BLaER1 treated with 17β-estradiol and CSF1 and Interleukin-3, amounts not matched to agents 10 nM and 100 nM (cell line): Measurements from ENCODE around the gene MORC1.

Experiments
- H3K27ac ChIP-seq, 11 experiments: shearing (Covaris generic); formaldehyde crosslinking; 2 replicates each; pipeline ENCODE4 v1.8.1; 2022
- H3K27me3 ChIP-seq, 11 experiments: shearing (Covaris generic); formaldehyde crosslinking; 2 replicates each; pipeline ENCODE4 v1.8.1; 2022
- H3K36me3 ChIP-seq, 11 experiments: shearing (Covaris generic); formaldehyde crosslinking; 2 replicates each; pipeline ENCODE4 v1.8.1; 2022
- H3K4me1 ChIP-seq, 10 experiments: shearing (Covaris generic); formaldehyde crosslinking; 2 replicates each; pipeline ENCODE4 v1.8.1; 2022
- H3K4me2 ChIP-seq, 11 experiments: shearing (Covaris generic); formaldehyde crosslinking; 2 replicates each; pipeline ENCODE4 v1.8.1; 2022
- H3K4me3 ChIP-seq, 10 experiments: shearing (Covaris generic); formaldehyde crosslinking; 2 replicates each; pipeline ENCODE4 v1.8.1; 2022
- H3K9ac ChIP-seq, 11 experiments: shearing (Covaris generic); formaldehyde crosslinking; 2 replicates each; pipeline ENCODE4 v1.8.1; 2022
- H3K9me3 ChIP-seq, 11 experiments: shearing (Covaris generic); formaldehyde crosslinking; replicated peaks in 1 of 11; 2 replicates each; pipeline ENCODE4 v1.8.1; 2022
- H4K20me1 ChIP-seq, 11 experiments: shearing (Covaris generic); formaldehyde crosslinking; 2 replicates each; pipeline ENCODE4 v1.8.1; 2022
- Cebpa-rat ChIP-seq, 11 experiments: shearing (Covaris generic); IDR thresholded peaks; 2 replicates each; pipeline ENCODE4 v1.8.1; 2022

The MORC1 gene

DNA sequence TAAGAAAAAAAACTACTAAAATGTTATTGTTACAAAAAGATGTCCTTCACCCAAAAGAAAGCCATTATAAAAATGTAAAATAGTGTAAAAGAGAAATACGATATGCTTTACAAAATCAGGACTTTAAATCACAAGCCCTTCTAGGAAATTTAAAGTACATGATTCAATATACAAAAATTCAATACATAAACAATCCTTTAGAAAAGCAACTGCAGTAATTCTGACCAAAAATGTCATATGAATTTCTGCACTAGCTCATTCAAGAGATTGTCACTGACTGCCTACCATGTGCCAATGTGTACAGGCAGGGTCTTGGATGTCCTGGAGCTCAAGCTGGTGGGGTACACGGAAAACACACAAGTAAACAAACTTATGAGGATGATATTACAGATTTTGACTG, 2.5 kb downstream of the MORC1 start:
- no peaks in the 10 kb centered on the region for H3K27me3 ChIP-seq
- no peak overlapping the region for H3K4me2 ChIP-seq
- H4K20me1 ChIP-seq, result no peaks in the 10 kb centered on the region
- no peaks in the 10 kb centered on the region for H3K36me3 ChIP-seq
- no peak for TF ChIP-seq Cebpa-rat (IDR thresholded peaks at IDR 0.05)
- peaks cover 0 to 9% (median 3%) of the 10 kb centered on the region in 11 experiments; a peak in 5 of 22 replicates for H3K9me3 ChIP-seq
- H3K4me1 ChIP-seq, result peaks cover 0 to 4% (median 1%) of the 10 kb centered on the region in 10 experiments; a peak in 6 of 20 replicates
- H3K27ac ChIP-seq, result no peak overlapping the region
- H3K4me3 ChIP-seq, result no peak overlapping the region
- no peak overlapping the region for H3K9ac ChIP-seq

DNA sequence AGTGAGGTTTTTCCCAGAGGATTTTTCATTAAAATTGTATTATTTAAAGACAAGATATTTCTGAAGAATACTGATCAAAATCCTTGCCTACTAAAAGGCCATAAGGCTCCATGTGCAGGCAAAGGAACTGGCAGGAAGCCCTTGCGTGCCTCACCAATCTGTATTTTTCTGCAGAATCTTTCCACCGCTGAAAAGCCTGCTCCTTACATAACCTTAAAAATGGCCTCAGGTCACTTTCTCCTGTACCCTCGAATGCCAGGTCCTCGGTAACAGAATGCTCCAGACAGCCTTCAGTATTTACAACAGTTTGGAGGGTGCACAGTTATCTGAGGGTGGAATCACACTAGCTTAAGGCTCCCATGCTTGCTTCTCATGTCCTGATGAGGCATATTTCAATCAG, 3.2 kb downstream of the MORC1 start:
- Histone ChIP-seq H3K36me3 (no peaks in the 10 kb centered on the region), H3K4me1 (no peaks in the 10 kb centered on the region), H3K9me3 (peaks cover 0 to 9% (median 3%) of the 10 kb centered on the region in 11 experiments; a peak in 5 of 22 replicates), H3K27me3 (no peaks in the 10 kb centered on the region), H4K20me1 (no peaks in the 10 kb centered on the region), H3K4me3 (no peak overlapping the region), H3K9ac (no peak overlapping the region), H3K4me2 (no peak overlapping the region), H3K27ac (no peak overlapping the region)
- no peak for TF ChIP-seq Cebpa-rat (IDR thresholded peaks at IDR 0.05)

DNA sequence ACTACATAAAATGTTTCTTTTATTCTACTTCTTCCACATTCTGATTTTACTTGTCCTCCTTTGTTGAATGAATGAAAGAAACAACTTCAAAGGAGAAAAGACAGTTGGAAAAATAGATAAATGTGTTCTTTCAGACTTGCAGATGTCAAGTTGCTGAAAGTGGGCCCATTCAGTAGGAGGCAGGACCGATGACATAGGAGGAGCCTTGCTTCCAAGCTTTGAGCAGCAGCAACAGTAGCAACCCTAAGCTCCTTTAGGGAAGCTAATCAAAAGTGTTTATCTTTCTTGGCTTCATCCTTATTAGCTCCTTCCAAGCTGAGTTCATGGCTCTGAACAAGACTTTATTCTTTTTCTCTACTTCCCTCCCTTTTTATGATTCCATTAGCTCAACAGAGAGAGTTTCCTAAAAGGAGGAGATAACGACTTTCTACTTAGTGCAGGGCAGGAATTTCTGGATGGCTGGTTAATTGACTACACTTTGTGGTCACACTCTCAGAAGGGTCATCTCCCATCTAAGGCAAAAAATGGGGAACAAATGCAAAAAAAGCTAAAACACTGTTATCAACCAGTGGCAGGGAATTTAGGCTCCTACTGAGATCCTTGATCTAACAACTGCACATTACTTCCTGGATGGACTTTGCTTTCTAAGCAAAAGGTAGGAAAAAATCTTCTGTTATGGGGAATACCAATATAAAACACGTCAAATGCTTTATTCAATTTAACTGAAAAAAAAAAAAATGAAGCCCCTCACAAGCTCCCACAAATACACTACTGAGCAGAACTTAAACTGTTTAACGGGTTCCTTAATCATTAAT, 4.8 kb downstream of the MORC1 start:
- TF ChIP-seq Cebpa-rat (IDR thresholded peaks at IDR 0.05), result no peak
- no peak overlapping the region for H3K4me3 ChIP-seq

DNA sequence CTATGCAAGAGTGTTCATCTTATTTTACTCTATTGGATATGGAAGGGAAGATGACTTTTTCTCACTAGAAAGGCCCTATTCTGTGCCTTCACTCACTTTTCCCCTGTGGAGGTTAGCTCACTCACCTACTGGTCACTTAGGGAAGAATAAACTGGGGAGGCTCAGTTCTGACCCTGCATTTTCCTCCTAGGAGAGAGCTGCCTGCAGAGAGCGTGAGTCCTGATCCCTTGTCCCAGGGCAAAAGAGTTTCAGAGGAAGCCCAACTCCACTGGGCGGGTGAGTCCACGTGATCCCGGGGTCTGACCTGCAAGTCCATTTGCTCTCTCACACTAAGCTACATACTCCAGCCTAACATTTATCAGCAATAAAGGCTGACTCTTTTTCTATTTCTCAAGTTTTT, 8.4 kb downstream of the MORC1 start:
- no peak overlapping the region for H3K9ac ChIP-seq
- no peaks in the 10 kb centered on the region for H3K27me3 ChIP-seq
- H3K4me2 ChIP-seq, result no peak overlapping the region
- no peaks in the 10 kb centered on the region for H3K4me1 ChIP-seq
- H4K20me1 ChIP-seq, result no peaks in the 10 kb centered on the region
- no peak for TF ChIP-seq Cebpa-rat (IDR thresholded peaks at IDR 0.05)
- no peak overlapping the region for H3K27ac ChIP-seq
- H3K4me3 ChIP-seq, result no peak overlapping the region
- no peaks in the 10 kb centered on the region for H3K36me3 ChIP-seq
- H3K9me3 ChIP-seq, result no peaks in the 10 kb centered on the region

More for the DNA sequence above, 4.8 kb downstream of the MORC1 start:
- Histone ChIP-seq H3K4me2 (no peak overlapping the region), H3K36me3 (no peaks in the 10 kb centered on the region), H3K9ac (no peak overlapping the region), H3K4me1 (no peaks in the 10 kb centered on the region), H3K27ac (no peak overlapping the region), H3K9me3 (peaks cover 0 to 9% (median 3%) of the 10 kb centered on the region in 11 experiments; a peak in 5 of 22 replicates), H3K27me3 (no peaks in the 10 kb centered on the region), H4K20me1 (no peaks in the 10 kb centered on the region)

DNA sequence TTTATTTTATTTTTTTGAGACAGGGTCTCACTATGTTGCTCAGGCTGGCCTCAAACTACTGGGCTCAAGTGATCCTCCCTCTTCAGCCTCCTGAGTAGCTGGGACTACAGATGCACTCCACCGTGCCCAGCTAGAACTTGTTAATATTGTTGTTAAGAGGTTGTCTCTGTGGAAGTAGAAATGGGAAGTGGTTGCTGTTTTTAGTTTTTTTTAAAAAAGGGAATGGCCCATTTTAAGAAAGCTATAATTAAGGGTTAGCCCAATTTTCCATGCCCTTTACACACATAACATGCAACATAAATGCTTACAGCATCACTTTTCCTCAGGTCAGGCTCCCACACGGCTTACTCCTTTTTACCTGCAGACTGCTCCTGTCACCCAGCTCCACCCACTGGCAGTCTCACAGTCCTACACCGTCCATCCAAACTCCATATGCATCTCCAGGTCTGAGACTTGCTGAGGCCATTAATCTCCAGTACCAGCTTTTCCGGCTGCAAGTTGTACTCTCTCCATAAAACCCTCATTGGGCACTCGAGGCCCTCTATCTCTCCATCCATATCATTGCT, 19.8 kb downstream of the MORC1 start:
- H3K27me3 ChIP-seq, result no peaks in the 10 kb centered on the region
- peak overlapping the region in 2 of 11 experiments; percentile 42 to 52; a peak in 4 of 22 replicates for H3K4me2 ChIP-seq
- H3K9ac ChIP-seq, result no peak overlapping the region
- peaks cover 0 to 27% (median 3%) of the 10 kb centered on the region in 10 experiments; a peak in 12 of 20 replicates for H3K4me1 ChIP-seq
- H3K9me3 ChIP-seq, result no peaks in the 10 kb centered on the region
- H3K36me3 ChIP-seq, result no peaks in the 10 kb centered on the region
- no peak for TF ChIP-seq Cebpa-rat (IDR thresholded peaks at IDR 0.05)
- no peak overlapping the region for H3K4me3 ChIP-seq
- no peaks in the 10 kb centered on the region for H4K20me1 ChIP-seq
- H3K27ac ChIP-seq, result no peak overlapping the region

DNA sequence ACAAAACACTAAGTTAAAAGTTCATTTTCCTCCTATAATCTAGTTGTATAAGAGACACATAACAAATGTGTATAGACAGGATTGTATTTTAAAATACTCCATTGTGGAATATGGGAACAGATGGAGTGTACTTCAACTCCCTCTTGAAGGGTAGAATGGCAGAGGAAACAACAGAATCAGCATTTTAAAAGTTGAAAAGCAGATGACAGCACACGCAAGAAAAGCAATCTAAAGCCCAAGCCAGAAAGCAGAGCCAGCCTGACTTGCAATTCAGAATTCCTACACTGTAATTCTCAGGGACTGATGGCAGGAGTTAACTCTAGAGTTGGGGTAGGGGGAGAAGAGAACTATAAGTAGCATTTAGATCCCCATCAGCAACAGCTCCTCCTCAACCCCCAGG, 22.8 kb downstream of the MORC1 start:
- Histone ChIP-seq H3K36me3 (no peaks in the 10 kb centered on the region), H4K20me1 (no peaks in the 10 kb centered on the region), H3K9ac (no peak overlapping the region), H3K4me2 (no peak overlapping the region), H3K4me3 (no peak overlapping the region), H3K9me3 (no peaks in the 10 kb centered on the region), H3K4me1 (peaks cover 0 to 27% (median 0%) of the 10 kb centered on the region in 10 experiments; a peak in 5 of 20 replicates), H3K27me3 (no peaks in the 10 kb centered on the region), H3K27ac (no peak overlapping the region)
- TF ChIP-seq Cebpa-rat (IDR thresholded peaks at IDR 0.05), result no peak

DNA sequence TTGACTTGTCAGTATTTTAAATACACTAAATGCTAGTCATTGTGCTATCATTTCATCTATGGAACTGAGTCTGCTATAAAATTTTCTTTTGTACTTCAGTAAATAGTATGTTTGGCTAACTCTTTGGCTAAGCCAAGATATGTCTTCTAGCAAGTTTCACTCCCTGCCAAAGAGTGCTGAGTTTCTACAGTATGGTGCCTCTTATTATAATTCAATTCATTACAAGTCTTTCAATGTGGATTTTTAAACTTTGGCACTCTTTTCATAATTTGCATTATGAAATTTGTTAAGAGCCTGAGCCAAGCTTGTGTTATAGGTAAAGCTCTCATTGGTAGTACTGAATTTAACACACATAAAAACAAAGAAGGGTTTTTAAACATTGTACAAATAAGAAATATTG, 24.4 kb downstream of the MORC1 start:
- no peak overlapping the region for H3K9ac ChIP-seq
- H3K4me1 ChIP-seq, result peaks cover 0 to 26% (median 0%) of the 10 kb centered on the region in 10 experiments; a peak in 5 of 20 replicates
- no peaks in the 10 kb centered on the region for H4K20me1 ChIP-seq
- H3K4me3 ChIP-seq, result no peak overlapping the region
- H3K36me3 ChIP-seq, result no peaks in the 10 kb centered on the region
- H3K9me3 ChIP-seq, result no peaks in the 10 kb centered on the region
- H3K27me3 ChIP-seq, result no peaks in the 10 kb centered on the region
- H3K27ac ChIP-seq, result no peak overlapping the region
- no peak for TF ChIP-seq Cebpa-rat (IDR thresholded peaks at IDR 0.05)
- H3K4me2 ChIP-seq, result no peak overlapping the region

DNA sequence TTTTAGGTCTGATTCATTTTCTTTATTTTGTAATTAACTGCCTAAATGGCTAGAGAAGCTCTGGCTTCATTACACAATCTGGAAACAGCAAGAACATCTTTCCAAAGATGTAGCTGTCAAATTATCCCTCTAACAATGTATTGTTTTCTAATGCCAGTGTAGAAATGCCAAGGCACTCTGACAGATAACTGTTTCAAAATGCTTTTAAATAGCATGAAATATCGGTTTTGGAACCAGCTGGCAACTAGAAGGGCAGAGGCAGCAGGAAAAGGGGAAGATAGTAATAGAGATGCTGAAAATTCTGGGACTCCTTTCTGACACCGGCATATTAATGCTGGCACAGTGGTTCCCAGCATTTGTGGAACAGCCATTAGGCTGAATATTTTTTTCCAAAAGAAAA, 26.1 kb downstream of the MORC1 start:
- H3K4me1 ChIP-seq, result peaks cover 0 to 8% (median 0%) of the 10 kb centered on the region in 10 experiments; a peak in 5 of 20 replicates
- no peaks in the 10 kb centered on the region for H3K27me3 ChIP-seq
- no peak for TF ChIP-seq Cebpa-rat (IDR thresholded peaks at IDR 0.05)
- no peak overlapping the region for H3K27ac ChIP-seq
- no peak overlapping the region for H3K9ac ChIP-seq
- no peaks in the 10 kb centered on the region for H3K36me3 ChIP-seq
- no peak overlapping the region for H3K4me3 ChIP-seq
- no peaks in the 10 kb centered on the region for H4K20me1 ChIP-seq
- no peaks in the 10 kb centered on the region for H3K9me3 ChIP-seq
- H3K4me2 ChIP-seq, result no peak overlapping the region

DNA sequence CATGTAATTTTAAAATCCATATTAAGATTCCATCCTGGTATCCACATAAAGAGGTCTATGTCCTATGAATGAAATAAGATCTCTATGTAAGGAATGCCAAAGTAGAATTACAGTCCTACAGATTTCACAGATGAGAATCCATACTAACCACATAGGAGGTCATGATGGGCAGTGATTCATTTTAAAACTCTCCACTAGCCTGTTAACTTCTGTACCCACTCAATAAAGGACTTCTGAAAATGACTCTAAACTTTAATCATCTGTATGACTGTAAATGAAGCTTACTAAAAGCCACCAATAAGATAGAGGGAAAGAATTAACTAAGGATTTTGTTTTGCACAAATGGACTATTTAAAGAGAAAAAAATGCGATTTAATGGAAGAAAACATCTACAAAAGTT, 28.7 kb downstream of the MORC1 start:
- Histone ChIP-seq H4K20me1 (no peaks in the 10 kb centered on the region), H3K27ac (no peak overlapping the region), H3K4me1 (no peaks in the 10 kb centered on the region), H3K4me3 (no peak overlapping the region), H3K27me3 (no peaks in the 10 kb centered on the region), H3K9ac (no peak overlapping the region), H3K36me3 (no peaks in the 10 kb centered on the region), H3K4me2 (no peak overlapping the region), H3K9me3 (no peaks in the 10 kb centered on the region)
- no peak for TF ChIP-seq Cebpa-rat (IDR thresholded peaks at IDR 0.05)
